ENCODE data around the gene ABTB2. TPM values are rescaled to one million over a fixed set of nuclear protein-coding genes. Genes with fewer than 3 reads are reported as not detected.

Gene ABTB2
- total RNA-seq, 1 donor from 2014 or later, result 0.89 TPM

DNA sequence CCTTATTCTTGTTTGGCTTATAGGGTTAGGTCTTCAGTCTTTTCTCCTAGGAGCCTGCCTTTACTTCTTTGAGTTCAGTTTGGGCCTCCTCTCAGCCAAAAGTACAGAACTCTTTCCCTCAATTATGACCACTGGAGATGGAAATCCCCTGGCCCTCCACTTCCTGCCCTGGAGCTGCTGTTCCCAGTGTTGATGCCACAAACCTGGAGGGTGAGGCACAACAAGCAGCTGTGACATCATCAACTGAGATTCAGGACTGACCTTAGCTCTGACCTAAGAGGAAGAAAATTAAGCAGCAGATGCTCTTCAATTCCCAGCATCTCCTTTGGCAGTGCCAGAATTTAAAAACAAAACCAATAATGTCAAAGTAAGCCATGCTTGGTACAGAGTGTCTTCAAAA is 3.0 kb downstream of the ABTB2 start:
- no peak overlapping the region for H3K27ac Mint-ChIP-seq (ENCODE audit: unreplicated experiment)
- no peak for DNase-seq (ENCODE audit: extremely low spot score, unreplicated experiment)
- no peak overlapping the region for H3K4me3 Mint-ChIP-seq (ENCODE audit: unreplicated experiment)
- peaks cover 34% of the 10 kb centered on the region for H3K27me3 Mint-ChIP-seq (ENCODE audit: unreplicated experiment)
- H3K4me1 Mint-ChIP-seq (ENCODE audit: unreplicated experiment), result peaks cover 15% of the 10 kb centered on the region
- H3K36me3 Mint-ChIP-seq (ENCODE audit: unreplicated experiment), result no peaks in the 10 kb centered on the region
- no peaks in the 10 kb centered on the region for H3K9me3 Mint-ChIP-seq (ENCODE audit: unreplicated experiment)
- TF ChIP-seq, protein P1, sequence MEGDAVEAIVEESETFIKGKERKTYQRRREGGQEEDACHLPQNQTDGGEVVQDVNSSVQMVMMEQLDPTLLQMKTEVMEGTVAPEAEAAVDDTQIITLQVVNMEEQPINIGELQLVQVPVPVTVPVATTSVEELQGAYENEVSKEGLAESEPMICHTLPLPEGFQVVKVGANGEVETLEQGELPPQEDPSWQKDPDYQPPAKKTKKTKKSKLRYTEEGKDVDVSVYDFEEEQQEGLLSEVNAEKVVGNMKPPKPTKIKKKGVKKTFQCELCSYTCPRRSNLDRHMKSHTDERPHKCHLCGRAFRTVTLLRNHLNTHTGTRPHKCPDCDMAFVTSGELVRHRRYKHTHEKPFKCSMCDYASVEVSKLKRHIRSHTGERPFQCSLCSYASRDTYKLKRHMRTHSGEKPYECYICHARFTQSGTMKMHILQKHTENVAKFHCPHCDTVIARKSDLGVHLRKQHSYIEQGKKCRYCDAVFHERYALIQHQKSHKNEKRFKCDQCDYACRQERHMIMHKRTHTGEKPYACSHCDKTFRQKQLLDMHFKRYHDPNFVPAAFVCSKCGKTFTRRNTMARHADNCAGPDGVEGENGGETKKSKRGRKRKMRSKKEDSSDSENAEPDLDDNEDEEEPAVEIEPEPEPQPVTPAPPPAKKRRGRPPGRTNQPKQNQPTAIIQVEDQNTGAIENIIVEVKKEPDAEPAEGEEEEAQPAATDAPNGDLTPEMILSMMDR (IDR thresholded peaks at IDR 0.05), result no peak

DNA sequence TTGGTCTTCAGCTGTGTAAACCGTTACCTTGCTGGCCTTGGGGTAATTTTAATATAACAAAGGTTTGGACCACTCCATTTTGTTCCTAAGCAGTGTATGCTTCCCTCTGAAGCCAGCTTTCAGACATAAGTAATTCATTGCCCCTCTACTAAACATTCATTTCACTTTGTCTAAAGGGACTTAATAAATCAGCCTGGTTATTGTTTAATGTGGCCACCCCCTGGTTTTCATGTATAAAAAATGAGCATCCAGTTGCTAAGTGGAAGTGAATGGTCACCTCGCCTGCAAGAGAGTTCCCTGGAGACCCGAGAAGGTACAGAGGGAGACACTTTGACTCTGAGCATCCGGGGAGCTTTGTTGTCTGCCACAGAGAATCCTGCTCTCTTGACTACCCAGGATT is 3.9 kb downstream of the ABTB2 start:
- peaks cover 31% of the 10 kb centered on the region for H3K27me3 Mint-ChIP-seq (ENCODE audit: unreplicated experiment)
- H3K4me1 Mint-ChIP-seq (ENCODE audit: unreplicated experiment), result peaks cover 12% of the 10 kb centered on the region
- H3K9me3 Mint-ChIP-seq (ENCODE audit: unreplicated experiment), result no peaks in the 10 kb centered on the region
- H3K36me3 Mint-ChIP-seq (ENCODE audit: unreplicated experiment), result no peaks in the 10 kb centered on the region
- H3K27ac Mint-ChIP-seq (ENCODE audit: unreplicated experiment), result no peak overlapping the region
- TF ChIP-seq, protein P1 (IDR thresholded peaks at IDR 0.05), result no peak
- H3K4me3 Mint-ChIP-seq (ENCODE audit: unreplicated experiment), result no peak overlapping the region
- DNase-seq (ENCODE audit: extremely low spot score, unreplicated experiment), result no peak

- no peak overlapping the region for H3K27ac Mint-ChIP-seq (ENCODE audit: unreplicated experiment)
- H3K36me3 Mint-ChIP-seq (ENCODE audit: unreplicated experiment), result no peaks in the 10 kb centered on the region
- TF ChIP-seq, protein P1 (IDR thresholded peaks at IDR 0.05), result no peak
- H3K4me3 Mint-ChIP-seq (ENCODE audit: unreplicated experiment), result no peak overlapping the region
- DNase-seq (ENCODE audit: extremely low spot score, unreplicated experiment), result no peak
- peaks cover 33% of the 10 kb centered on the region for H3K27me3 Mint-ChIP-seq (ENCODE audit: unreplicated experiment)
- peaks cover 9% of the 10 kb centered on the region for H3K4me1 Mint-ChIP-seq (ENCODE audit: unreplicated experiment)
- no peaks in the 10 kb centered on the region for H3K9me3 Mint-ChIP-seq (ENCODE audit: unreplicated experiment)
These were observed 5.9 kb downstream of the ABTB2 start for GRCh38 chr11:34351687-34352469.

GRCh38 chr11:34351051-34351450 is 6.8 kb downstream of the ABTB2 start:
- no peak for DNase-seq (ENCODE audit: extremely low spot score, unreplicated experiment)
- H3K36me3 Mint-ChIP-seq (ENCODE audit: unreplicated experiment), result no peaks in the 10 kb centered on the region
- H3K4me1 Mint-ChIP-seq (ENCODE audit: unreplicated experiment), result peaks cover 2% of the 10 kb centered on the region
- H3K4me3 Mint-ChIP-seq (ENCODE audit: unreplicated experiment), result no peak overlapping the region
- H3K27ac Mint-ChIP-seq (ENCODE audit: unreplicated experiment), result no peak overlapping the region
- no peaks in the 10 kb centered on the region for H3K9me3 Mint-ChIP-seq (ENCODE audit: unreplicated experiment)
- peaks cover 29% of the 10 kb centered on the region for H3K27me3 Mint-ChIP-seq (ENCODE audit: unreplicated experiment)
- TF ChIP-seq, protein P1 (IDR thresholded peaks at IDR 0.05), result no peak

GRCh38 chr11:34349882-34350281 is 7.9 kb downstream of the ABTB2 start:
- DNase-seq (ENCODE audit: extremely low spot score, unreplicated experiment), result no peak

More at GRCh38 chr11:34349882-34350281, 7.9 kb downstream of the ABTB2 start:
- TF ChIP-seq, protein P1 (IDR thresholded peaks at IDR 0.05), result no peak
- Mint-ChIP-seq H3K27me3 (ENCODE audit: unreplicated experiment) (peaks cover 20% of the 10 kb centered on the region), H3K9me3 (ENCODE audit: unreplicated experiment) (no peaks in the 10 kb centered on the region), H3K27ac (ENCODE audit: unreplicated experiment) (no peak overlapping the region), H3K36me3 (ENCODE audit: unreplicated experiment) (no peaks in the 10 kb centered on the region), H3K4me1 (ENCODE audit: unreplicated experiment) (peaks cover 12% of the 10 kb centered on the region), H3K4me3 (ENCODE audit: unreplicated experiment) (no peak overlapping the region)
